ENCODE measurements around the gene NMUR2.

Gene NMUR2

GRCh38 chr5:152405145-152405544 is at the start of gene NMUR2:
Gene NMUR2 (minus strand): TSS chr5:152405279. CDS start chr5:152405113, 166 bp downstream.
- DNase-seq, result no peak

- DNase-seq, result no peak
Observed at GRCh38 chr5:152443935-152444334, 38.9 kb upstream of the NMUR2 start.

GRCh38 chr5:152439791-152440190 is 34.7 kb upstream of the NMUR2 start:
- DNase-seq, result no peak

- no peak for DNase-seq
Observed at GRCh38 chr5:152437866-152438265, 32.8 kb upstream of the NMUR2 start.

GRCh38 chr5:152427721-152428120 is 22.6 kb upstream of the NMUR2 start:
- no peak for DNase-seq

- no peak for DNase-seq
Observed at GRCh38 chr5:152425083-152425482, 20.0 kb upstream of the NMUR2 start.

GRCh38 chr5:152424501-152424900 is 19.4 kb upstream of the NMUR2 start:
- no peak for DNase-seq

GRCh38 chr5:152422081-152422480 is 17.0 kb upstream of the NMUR2 start:
- no peak for DNase-seq

GRCh38 chr5:152412129-152412528 is 7.0 kb upstream of the NMUR2 start:
- DNase-seq, result no peak

GRCh38 chr5:152406082-152406481 is 1.0 kb upstream of the NMUR2 start:
- no peak for DNase-seq

- DNase-seq, result no peak
Observed at GRCh38 chr5:152404494-152404893, 585 bp downstream of the NMUR2 start.

- no peak for DNase-seq
Observed at GRCh38 chr5:152403046-152403445, 2.0 kb downstream of the NMUR2 start.

- DNase-seq, result no peak
Observed at GRCh38 chr5:152400846-152401245, 4.2 kb downstream of the NMUR2 start.

GRCh38 chr5:152397581-152397980 is 7.5 kb downstream of the NMUR2 start:
- DNase-seq, result no peak

- DNase-seq, result no peak
Observed at GRCh38 chr5:152393441-152393840, 11.6 kb downstream of the NMUR2 start.

GRCh38 chr5:152389208-152389849 is 15.8 kb downstream of the NMUR2 start:
- DNase-seq, result no peak

- no peak for DNase-seq
Observed at GRCh38 chr5:152388610-152389009, 16.5 kb downstream of the NMUR2 start.

GRCh38 chr5:152380415-152381123 is 24.5 kb downstream of the NMUR2 start:
- DNase-seq, result no peak

- no peak for DNase-seq
Observed at GRCh38 chr5:152379331-152379730, 25.7 kb downstream of the NMUR2 start.

GRCh38 chr5:152378730-152379129 is 26.3 kb downstream of the NMUR2 start:
- no peak for DNase-seq

- DNase-seq, result no peak
Observed at GRCh38 chr5:152376886-152377285, 28.2 kb downstream of the NMUR2 start.

GRCh38 chr5:152374711-152375275 is 30.3 kb downstream of the NMUR2 start:
- no peak for DNase-seq

- DNase-seq, result no peak
Observed at GRCh38 chr5:152372875-152373274, 32.2 kb downstream of the NMUR2 start.

GRCh38 chr5:152369298-152369697 is 35.8 kb downstream of the NMUR2 start:
- DNase-seq, result no peak
